ENCODE measurements around the gene TEX50.
"Not testable (repeated sequence)": the region's sequence is repeated elsewhere in the genome, so short reads cannot be mapped to it uniquely, and the experiment has no call there.

TEX50 gene

GRCh38 chr1:173635116-173635515 lies at the start of gene TEX50:
TEX50 (plus strand) TSS chr1:173635338; CDS start chr1:173635522, 184 bp downstream.
- DNase-seq = no peak

GRCh38 chr1:173590557-173590956 lies 44.6 kb upstream of the TEX50 start:
- no peak for DNase-seq

GRCh38 chr1:173591138-173591537 lies 44.0 kb upstream of the TEX50 start:
- not testable (repeated sequence) for DNase-seq

- DNase-seq = no peak
Measured at GRCh38 chr1:173596097-173596825, 38.9 kb upstream of the TEX50 start.

DNA sequence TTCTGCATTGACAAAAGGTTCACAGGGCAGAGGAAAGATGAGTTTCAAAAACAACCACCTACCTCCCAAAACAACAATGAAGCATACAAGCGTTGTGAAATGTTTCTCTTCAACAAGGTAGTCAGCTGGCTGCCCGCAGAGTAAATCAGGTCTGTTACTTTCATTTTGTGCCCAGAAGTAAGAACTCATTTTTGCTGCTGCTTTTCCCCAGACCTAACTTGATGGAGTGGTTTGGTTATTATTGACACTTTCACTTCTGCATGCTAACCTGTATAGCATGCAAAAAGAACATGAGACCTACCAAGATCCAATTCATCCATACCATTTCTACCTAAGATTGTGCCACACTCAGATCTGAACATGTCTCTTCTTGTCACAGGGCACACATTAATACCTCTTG lies 33.5 kb upstream of the TEX50 start:
- DNase-seq = no peak

GRCh38 chr1:173603056-173603591 lies 32.0 kb upstream of the TEX50 start, which contains the start of gene SLC9C2:
SLC9C2 (minus strand) TSS chr1:173603072; CDS start chr1:173601776, 1,296 bp downstream.
- no peak for DNase-seq

DNA sequence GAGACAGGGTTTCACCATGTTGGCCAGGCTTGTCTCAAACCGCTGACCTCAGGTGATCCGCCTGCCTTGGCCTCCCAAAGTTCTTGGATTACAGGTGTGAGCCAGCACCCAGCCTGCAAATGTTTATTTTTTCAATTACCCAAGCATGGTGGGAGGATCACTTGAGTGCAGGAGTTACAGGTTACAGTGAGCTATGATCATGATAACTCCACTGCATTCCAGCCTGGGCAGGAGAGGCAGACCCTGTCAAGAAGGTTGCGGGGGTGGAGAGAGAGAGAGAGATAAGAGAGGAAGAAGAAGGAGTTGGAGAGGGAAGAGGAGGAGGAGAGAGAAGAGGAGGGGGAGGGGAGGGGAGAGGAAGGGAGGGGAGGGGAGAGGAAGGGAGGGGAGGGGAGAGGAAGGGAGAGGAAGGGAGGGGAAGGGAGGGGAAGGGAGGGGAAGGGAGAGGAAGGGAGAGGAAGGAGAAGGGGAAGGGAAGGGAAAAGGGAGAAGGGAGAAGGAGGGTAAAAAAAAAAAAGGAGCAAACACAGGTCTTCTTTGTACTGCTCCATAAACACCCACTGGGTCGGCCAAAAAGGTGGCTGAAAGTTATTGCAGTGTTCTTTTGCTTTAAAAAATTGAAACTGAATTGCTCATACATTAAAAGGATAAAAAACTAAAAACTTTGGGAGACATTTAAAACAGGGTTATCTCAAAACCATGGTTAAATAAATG lies 26.5 kb upstream of the TEX50 start:
- DNase-seq = no peak

DNA sequence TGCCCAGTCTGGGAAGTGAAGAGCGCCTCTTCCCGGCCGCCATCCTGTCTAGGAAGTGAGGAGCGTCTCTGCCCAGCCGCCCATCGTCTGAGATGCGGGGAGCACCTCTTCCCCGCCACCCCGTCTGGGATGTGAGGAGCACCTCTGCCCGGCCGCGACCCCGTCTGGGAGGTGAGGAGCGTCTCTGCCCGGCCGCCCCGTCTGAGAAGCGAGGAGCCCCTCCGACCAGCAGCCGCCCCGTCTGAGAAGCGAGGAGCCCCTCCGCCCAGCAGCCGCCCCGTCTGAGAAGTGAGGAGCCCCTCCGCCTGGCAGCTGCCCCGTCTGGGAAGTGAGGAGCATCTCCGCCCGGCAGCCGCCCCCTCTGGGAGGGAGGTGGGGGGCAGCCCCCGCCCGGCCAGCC lies 22.1 kb upstream of the TEX50 start:
- not testable (repeated sequence) for DNase-seq

GRCh38 chr1:173616859-173617258 lies 18.3 kb upstream of the TEX50 start:
- no peak for DNase-seq

GRCh38 chr1:173627269-173627668 lies 7.9 kb upstream of the TEX50 start:
- no peak for DNase-seq

DNA sequence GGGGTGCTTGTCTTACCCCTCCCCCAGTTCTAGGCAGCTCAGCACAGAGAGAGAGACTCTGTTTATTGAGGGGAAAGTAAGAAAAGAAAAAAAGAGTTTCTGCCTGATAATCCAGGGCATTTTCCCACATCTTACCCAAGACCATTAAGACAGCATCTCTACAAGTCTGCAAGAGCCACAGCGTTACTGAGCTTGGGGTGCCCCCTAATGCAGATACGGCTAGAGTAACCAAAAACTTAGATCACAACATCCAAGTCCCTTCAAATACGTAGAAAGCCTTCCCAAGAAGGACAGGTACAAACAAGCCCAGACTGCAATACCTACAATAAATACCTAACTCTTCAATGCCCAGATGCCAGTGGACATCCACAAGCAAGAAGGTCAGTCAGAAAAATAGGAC lies 6.2 kb upstream of the TEX50 start:
- no peak for DNase-seq

DNA sequence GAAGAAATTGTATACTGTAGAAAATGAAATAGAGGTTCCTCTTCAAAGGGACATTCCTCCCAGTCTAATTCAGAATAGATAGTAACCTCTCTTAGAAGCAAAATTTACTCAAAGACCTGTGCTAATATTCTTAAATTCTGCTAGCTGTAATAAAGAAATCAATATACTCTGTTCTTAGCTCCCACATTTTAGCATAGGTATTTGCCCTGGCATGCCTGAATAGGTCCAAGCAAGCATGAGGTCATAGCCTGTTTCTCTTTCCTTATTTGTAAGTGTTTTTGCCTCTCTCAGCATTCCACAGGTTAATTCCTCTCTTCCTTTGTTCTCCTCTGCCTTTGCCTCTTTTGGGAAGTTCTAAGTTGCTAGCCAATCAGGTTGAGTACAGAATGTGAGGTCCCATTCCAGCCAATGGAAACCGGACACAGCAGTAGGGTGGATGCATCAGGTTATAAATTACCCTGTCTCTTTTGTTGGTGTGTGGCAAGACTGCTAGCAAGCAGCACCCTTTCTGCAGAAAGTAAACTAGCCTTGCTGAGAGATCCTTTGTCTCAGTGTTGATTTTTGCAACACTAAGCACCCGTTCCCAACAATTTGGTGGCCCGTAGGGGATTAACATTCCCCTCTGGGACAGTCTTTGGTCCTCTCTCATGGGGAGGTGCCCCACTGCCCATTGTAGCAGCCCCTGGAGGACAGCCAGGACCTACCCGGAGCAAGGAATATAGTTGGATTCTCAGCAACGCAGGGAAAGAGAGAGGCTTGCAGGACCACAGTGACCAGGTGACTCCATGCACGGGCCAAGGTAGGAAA lies 2.3 kb downstream of the TEX50 start:
- DNase-seq = not testable (repeated sequence)

GRCh38 chr1:173638043-173639021 lies 3.2 kb downstream of the TEX50 start:
- DNase-seq = no peak

GRCh38 chr1:173639102-173639501 lies 4.0 kb downstream of the TEX50 start:
- no peak for DNase-seq

DNA sequence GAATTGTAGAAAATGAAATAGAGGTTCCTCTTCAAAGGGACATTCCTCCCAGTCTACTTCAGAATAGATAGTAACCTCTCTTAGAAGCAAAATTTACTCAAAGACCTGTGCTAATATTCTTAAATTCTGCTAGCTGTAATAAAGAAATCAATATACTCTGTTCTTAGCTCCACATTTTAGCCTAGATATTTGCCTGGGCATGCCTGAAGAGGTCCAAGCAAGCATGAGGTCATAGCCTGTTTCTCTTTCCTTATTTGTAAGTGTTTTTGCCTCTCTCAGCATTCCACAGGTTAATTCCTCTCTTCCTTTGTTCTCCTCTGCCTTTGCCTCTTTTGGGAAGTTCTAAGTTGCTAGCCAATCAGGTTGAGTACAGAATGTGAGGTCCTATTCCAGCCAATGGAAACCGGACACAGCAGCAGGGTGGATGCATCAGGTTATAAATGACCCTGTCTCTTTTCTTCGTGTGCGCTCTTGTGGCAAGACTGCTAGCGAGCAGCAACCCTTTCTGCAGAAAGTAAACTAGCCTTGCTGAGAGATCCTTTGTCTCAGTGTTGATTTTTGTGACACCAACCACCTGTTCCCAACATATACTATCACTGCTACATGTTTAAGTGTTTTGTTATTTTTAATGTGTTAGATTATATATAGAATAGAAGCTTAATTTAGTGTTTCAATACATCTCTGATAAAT lies 7.5 kb downstream of the TEX50 start:
- not testable (repeated sequence) for DNase-seq

GRCh38 chr1:173646656-173647055 lies 11.5 kb downstream of the TEX50 start:
- no peak for DNase-seq

DNA sequence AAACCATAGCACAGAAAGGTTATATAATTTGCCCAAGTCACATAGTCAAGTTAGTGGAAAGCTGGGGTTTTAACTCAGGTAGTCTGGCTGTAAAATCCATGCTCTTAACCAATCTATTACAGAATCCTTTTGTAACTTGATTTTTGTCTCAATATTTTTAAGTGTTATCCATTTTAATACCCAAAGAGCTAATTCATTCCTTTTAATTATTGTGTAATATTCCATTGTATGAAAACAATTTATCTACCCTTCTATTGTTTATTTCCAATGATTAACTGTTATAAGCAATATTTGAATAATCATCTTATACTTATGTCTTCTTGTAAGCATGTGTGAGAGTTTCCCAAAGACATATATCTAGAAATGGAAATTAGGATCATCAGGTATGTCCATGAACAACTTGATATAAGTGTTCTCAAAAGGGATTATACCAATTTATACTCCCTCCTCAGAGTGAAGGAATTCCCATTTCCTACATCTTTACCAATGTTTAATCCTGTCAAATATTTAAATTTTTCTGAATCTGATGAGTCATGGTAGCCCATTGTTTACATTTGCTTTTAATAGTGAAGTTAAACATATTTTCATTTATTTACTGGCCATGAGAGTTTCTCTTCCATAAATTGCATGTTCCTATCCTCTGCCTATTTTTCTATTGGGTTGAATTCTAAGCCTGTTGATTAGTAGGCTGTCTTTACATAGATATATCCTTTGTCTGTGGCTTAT lies 13.9 kb downstream of the TEX50 start:
- DNase-seq = no peak

DNA sequence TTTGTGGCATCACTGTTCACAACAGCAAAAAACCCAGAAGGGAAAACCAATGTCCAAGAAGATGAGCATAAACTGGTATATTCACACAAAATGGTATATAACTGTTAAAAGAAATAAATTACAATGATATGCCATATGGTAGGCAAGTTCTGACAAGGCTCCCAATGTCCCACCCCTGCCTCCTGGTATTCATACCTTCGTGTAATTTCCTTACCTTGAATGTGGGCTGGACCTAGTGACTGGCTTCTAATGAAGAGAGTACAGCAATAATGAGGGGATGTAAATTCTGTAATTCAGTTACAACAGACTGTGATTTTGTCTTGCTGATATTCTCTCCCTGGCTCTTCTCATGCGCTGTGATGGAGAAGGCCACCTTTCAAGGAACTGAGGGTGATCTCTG lies 25.2 kb downstream of the TEX50 start:
- DNase-seq = no peak

DNA sequence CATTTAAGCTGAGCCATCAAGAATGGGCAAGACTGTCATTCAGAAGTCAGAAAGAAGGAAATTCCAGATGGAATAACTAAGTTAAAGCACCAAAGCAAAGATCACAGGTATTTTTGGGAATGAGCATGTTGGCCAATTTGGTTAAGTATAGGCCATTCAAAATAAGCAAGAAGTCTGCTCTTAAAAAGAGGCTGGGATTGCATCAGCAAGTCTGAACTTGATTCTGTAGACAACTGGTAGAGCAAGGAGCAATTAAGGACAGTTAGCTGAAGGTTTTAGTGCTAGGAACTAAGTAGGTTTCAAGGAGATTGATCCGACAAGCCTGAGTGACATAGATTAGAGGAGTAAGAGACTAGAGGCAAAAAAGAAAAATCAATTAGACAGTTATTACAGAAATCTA lies 26.1 kb downstream of the TEX50 start:
- no peak for DNase-seq

DNA sequence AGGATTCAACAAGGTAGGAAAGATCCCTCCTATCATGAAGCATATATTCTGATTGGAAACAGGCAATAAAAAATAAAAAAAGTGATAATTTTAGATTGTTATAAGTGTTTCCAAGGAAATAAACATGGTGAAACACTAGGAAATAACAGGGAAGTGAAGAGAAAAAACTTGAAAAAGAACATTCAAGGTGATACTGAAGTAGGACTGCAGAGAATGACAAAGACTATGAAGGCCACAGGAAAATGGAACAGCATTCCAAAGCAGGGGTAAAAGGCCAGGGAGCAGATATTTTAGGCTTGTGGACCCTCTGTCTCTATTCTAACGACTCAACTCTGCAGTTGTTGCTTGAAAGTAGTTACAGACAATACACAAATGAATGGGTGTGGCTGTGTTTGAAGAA lies 26.6 kb downstream of the TEX50 start:
- no peak for DNase-seq

- DNase-seq = no peak
Measured at GRCh38 chr1:173663159-173663558, 28.0 kb downstream of the TEX50 start.
